HAP-1 (cell line): ENCODE data around the gene GNS.

Source experiments
- DNase-seq, 2 experiments: peaks; one replicate each; pipeline ENCODE4 v3.0.0-alpha.2; 2016 to 2020; ENCODE audit warnings: low spot score in 2 of 2
- H3K27me3 ChIP-seq: fragments of 250-450 bp; sonication (Bioruptor Pico); 2 replicates; pipeline ENCODE4 v1.5.1; 2020; ENCODE audit warnings: low read depth, mild to moderate bottlenecking, moderate library complexity
- H3K36me3 ChIP-seq: fragments of 250-450 bp; sonication (Bioruptor Pico); replicated peaks from 2 replicates; pipeline ENCODE4 v1.5.1; 2020; ENCODE audit warnings: mild to moderate bottlenecking
- H3K4me1 ChIP-seq: fragments of 250-450 bp; sonication (Bioruptor Pico); 2 replicates; pipeline ENCODE4 v1.5.1; 2020; ENCODE audit warnings: mild to moderate bottlenecking
- H3K4me3 ChIP-seq: fragments of 250-450 bp; sonication (Bioruptor Pico); 2 replicates; pipeline ENCODE4 v1.5.1; 2020; ENCODE audit warnings: mild to moderate bottlenecking, moderate library complexity
- H3K9me3 ChIP-seq: fragments of 250-450 bp; sonication (Bioruptor Pico); 2 replicates; pipeline ENCODE4 v1.5.1; 2020; ENCODE audit warnings: mild to moderate bottlenecking, moderate library complexity
- in situ Hi-C: fragments of 300-500 bp; cut with MboI; formaldehyde crosslinking; loops from 3 replicates; pipeline ENCODE4 v1.14.3; 2020; ENCODE audit warnings: low sequenced_read_pairs, inconsistent platforms, mixed read lengths

GNS gene

DNA sequence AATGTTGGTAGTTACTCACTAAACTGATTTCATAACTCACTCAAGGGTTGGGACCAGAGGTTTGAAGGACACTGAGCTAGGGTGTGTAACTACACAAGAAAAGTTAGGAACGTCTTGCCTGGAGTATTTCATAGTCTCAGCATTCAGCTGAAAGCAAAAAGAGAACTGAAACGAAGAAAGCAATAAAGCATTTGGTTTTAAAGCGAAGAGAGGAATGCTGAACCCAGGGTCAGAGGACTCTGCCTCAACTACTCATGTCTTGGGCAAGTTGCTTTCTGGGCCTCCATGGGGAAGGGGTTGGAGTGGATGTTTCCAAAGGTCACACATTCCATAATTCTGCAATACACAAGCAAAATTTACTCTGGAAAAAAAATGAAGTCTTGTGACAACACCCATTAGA is 1.4 kb downstream of the GNS start:
- no peaks in the 10 kb centered on the region for H3K36me3 ChIP-seq
- in situ Hi-C loops, result no loop called here
- H3K27me3 ChIP-seq, result no peaks in the 10 kb centered on the region
- no peak overlapping the region for H3K4me3 ChIP-seq
- H3K4me1 ChIP-seq, result peaks cover 16% of the 10 kb centered on the region
- H3K9me3 ChIP-seq, result no peaks in the 10 kb centered on the region
- DNase-seq, result no peak

DNA sequence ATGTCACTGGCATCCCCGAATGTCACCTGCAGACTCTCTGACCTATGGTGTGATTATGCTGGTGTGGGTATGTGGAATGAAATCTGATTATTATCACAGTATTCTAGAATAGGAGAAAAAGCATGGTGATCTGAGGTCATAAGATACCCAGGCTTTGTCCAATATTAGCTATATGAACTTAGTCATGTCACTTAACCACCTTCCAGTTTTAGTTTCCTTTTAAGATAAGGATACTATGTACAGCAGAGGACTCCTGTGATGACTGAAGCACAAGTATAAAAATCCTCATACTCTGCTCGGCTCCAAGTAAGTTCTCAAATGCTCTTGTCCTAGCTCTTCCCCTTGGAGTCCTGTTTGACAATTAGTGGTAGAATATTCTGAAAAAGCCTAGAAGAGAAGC is 2.8 kb downstream of the GNS start:
- in situ Hi-C loops, result no loop called here
- Histone ChIP-seq H3K9me3 (no peaks in the 10 kb centered on the region), H3K4me1 (peaks cover 16% of the 10 kb centered on the region), H3K27me3 (no peaks in the 10 kb centered on the region), H3K4me3 (no peak overlapping the region), H3K36me3 (no peaks in the 10 kb centered on the region; the same call in 1 of the 2 replicates)
- DNase-seq, result no peak

DNA sequence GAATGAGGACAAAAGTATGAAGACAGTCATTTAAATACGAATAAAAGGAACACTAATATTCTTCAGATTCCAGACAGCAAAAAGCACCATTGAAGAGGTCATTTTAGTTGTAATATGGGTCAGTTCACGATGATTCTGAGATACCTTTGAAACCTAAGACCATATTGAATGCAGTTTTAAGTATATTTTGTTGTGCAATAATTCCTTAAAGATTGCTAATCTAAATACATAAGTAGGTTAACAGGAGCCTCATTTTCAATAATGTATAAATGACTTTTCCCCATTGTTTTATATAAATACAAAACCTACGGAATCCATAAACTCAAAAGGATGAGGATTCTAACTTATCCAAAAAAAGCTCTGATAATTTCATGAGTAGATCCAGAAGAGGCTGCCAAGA is 5.8 kb downstream of the GNS start:
- no peak for DNase-seq
- peaks cover 11% of the 10 kb centered on the region for H3K4me1 ChIP-seq
- H3K27me3 ChIP-seq, result no peaks in the 10 kb centered on the region
- in situ Hi-C loops, result no loop called here
- H3K9me3 ChIP-seq, result no peaks in the 10 kb centered on the region
- no peak overlapping the region for H3K4me3 ChIP-seq
- H3K36me3 ChIP-seq, result peaks cover 5% of the 10 kb centered on the region; the same call in 1 of the 2 replicates

DNA sequence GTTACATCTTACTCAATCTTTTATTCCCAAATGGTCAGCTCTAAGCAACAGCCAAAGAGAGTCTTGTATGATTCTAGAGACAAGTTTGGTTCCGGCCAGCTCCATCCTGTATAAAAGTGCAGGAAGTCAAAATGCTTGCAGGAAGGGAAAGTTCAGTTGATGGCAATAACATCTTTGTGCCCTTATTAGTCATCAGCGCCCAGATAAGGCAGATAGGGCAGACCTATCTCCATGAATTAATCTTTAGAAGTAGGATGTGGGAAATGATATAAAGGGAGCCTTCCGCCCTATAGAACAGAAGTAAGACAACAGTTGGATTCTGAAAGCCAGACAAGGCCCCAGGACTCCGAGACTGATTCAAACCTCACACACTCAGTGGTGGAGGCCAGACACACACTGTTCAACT is 6.4 kb downstream of the GNS start:
- in situ Hi-C loops, result no loop called here
- DNase-seq, result no peak
- Histone ChIP-seq H3K9me3 (no peaks in the 10 kb centered on the region), H3K4me3 (no peak overlapping the region), H3K27me3 (no peaks in the 10 kb centered on the region), H3K4me1 (peaks cover 11% of the 10 kb centered on the region; the same call in 1 of the 2 replicates), H3K36me3 (peaks cover 5% of the 10 kb centered on the region; the same call in 1 of the 2 replicates)

DNA sequence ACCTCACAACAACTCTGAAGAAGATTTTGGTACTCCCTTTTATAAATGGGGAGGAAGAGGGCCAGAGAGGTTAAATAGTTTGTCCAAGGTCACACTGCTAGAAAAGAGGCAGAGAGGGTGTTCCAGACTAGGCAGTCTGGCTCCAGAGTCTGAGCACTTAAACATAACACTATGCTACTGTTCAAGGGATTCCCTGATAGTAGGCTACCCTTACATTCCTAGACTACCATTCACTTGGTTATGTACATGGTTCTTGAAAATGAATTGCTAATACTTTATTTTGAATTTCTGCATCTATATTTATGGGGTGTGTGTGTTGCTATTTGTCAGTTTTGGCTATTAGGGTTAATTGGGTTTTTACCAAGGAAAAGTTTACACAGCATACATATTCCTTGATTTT is 7.2 kb downstream of the GNS start:
- H3K4me3 ChIP-seq, result no peak overlapping the region
- H3K27me3 ChIP-seq, result no peaks in the 10 kb centered on the region
- DNase-seq, result no peak
- H3K9me3 ChIP-seq, result no peaks in the 10 kb centered on the region
- in situ Hi-C loops, result no loop called here
- peaks cover 5% of the 10 kb centered on the region; the same call in 1 of the 2 replicates for H3K36me3 ChIP-seq
- peaks cover 7% of the 10 kb centered on the region; the same call in 1 of the 2 replicates for H3K4me1 ChIP-seq

DNA sequence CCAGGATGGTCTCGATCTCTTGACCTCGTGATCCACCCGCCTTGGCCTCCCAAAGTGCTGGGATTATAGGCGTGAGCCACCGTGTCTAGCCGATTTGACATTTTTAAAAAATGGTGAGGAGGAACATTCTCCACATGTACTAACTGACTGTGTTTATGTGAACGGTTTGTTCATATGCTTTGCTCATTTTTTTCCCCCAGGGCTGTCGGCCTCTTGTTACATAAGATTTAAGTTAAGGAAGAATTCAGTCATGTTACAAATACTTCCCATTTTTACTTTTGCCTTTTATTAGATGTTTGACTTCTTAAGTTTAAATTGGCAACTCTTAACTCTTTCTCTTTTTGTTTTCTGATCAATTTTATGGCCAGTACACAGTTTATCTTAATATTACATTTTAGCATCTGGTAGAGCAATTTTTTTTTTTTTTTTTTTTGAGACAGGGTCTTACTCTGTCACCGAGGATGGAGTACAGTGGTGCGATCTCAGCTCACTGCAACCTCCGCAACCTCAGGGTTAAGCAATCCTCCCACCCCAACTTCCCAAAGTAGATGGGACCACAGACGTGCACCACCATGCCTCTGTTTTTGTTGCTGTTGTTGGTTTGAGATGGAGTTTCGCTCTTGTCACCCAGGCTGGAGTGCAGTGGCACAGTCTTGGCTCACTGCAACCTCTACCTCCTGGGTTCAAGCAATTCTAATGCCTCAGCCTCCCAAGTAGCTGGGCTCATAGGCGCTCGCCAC is 9.6 kb downstream of the GNS start:
- no peak for DNase-seq
- H3K27me3 ChIP-seq, result no peaks in the 10 kb centered on the region
- in situ Hi-C loops, result no loop called here
- no peak overlapping the region for H3K4me3 ChIP-seq
- no peaks in the 10 kb centered on the region for H3K9me3 ChIP-seq
- peaks cover 12% of the 10 kb centered on the region for H3K4me1 ChIP-seq
- H3K36me3 ChIP-seq, result peaks cover 12% of the 10 kb centered on the region

DNA sequence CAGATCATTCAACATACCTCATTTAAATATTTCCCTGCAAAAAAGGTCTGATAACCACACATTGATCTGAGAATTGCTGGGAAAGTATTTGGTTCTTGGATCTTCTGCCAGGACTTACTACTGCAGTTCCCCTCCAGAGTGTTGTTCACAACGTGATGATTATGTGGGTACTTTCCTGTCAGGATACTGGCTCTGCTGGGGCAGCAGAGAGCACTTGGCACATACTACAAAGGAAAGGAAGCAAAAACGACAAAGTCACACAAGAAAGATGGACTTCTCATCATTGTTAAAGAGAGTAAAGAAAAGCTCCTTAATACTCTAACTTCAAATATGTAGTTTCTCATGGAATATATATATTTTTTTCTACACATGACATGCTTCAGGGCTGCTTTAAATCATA is 11.5 kb downstream of the GNS start:
- no peaks in the 10 kb centered on the region for H3K9me3 ChIP-seq
- H3K4me1 ChIP-seq, result peaks cover 6% of the 10 kb centered on the region
- H3K36me3 ChIP-seq, result peaks cover 29% of the 10 kb centered on the region
- no peak overlapping the region for H3K4me3 ChIP-seq
- in situ Hi-C loops, result no loop called here
- H3K27me3 ChIP-seq, result no peaks in the 10 kb centered on the region
- DNase-seq, result no peak

DNA sequence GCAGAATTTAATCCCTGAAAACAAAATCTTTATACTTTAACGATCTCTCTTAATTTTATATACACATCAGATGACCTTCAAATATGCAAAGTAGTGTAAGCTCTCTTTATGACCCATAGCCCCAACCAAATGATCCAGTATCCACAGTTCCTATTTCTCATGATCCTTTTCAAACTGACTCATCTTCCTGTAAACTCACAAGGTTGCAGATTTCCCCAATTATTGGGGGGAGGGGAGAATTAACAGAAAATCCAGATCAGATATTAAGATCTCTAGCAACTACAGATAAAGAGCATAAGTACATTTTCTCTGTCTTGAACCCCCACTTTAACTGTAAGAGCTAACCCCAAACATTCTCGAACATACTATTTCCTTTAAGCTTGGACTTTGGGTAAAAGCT is 12.5 kb downstream of the GNS start:
- H3K4me3 ChIP-seq, result no peak overlapping the region
- H3K36me3 ChIP-seq, result peaks cover 33% of the 10 kb centered on the region
- DNase-seq, result peak in 1 of 2 experiments; percentile 17
- H3K4me1 ChIP-seq, result peaks cover 6% of the 10 kb centered on the region
- no peaks in the 10 kb centered on the region for H3K9me3 ChIP-seq
- in situ Hi-C loops, result no loop called here
- H3K27me3 ChIP-seq, result no peaks in the 10 kb centered on the region

DNA sequence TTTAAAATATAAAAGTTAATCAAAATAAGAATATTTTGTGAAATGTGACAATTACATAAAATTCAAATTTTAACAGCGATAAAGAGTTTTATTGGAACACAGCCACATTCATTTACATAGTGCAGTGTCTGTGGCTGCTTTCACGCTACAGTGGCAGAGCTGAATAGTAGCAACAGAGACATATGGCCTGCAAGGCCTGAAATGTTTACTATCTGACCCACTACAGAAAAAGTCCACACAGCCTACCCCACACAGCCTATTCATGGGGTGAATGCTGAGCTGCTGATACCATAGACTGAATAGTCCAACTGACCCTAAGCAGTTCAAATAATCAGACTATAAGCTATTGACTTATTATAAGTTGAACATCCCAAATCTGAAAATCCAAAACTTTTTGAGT is 13.2 kb downstream of the GNS start:
- no peaks in the 10 kb centered on the region for H3K9me3 ChIP-seq
- DNase-seq, result no peak
- peaks cover 6% of the 10 kb centered on the region for H3K4me1 ChIP-seq
- H3K27me3 ChIP-seq, result no peaks in the 10 kb centered on the region
- peaks cover 37% of the 10 kb centered on the region for H3K36me3 ChIP-seq
- no peak overlapping the region for H3K4me3 ChIP-seq
- in situ Hi-C loops, result no loop called here

DNA sequence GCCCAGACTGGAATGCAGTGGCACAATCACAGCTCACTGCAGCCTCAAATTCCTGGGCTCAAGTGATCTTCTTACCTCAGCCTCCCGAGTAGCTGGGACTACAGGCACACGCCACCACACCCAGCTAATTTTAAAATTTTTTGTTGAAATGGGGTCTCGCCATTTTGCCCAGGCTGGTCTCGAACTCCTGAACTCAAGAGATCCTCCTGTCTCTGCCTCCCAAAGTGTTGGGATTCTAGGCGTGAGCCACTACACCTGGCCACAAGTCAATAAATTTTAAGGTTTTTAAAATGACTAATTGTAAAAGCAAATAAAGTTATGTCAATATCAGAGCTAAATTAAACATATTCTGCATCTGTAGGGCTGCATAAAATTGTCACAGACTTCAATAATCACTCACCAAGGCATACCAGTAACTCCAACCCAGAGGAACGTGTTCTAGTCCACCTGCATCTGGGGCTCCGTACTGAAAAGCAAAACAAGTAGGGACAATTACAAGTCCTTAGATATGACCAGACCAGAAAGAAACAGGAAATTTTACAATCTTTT is 13.9 kb downstream of the GNS start:
- H3K36me3 ChIP-seq, result peaks cover 37% of the 10 kb centered on the region
- H3K4me1 ChIP-seq, result peaks cover 6% of the 10 kb centered on the region
- no peak for DNase-seq
- in situ Hi-C loops, result no loop called here
- H3K4me3 ChIP-seq, result no peak overlapping the region
- no peaks in the 10 kb centered on the region for H3K27me3 ChIP-seq
- H3K9me3 ChIP-seq, result no peaks in the 10 kb centered on the region

DNA sequence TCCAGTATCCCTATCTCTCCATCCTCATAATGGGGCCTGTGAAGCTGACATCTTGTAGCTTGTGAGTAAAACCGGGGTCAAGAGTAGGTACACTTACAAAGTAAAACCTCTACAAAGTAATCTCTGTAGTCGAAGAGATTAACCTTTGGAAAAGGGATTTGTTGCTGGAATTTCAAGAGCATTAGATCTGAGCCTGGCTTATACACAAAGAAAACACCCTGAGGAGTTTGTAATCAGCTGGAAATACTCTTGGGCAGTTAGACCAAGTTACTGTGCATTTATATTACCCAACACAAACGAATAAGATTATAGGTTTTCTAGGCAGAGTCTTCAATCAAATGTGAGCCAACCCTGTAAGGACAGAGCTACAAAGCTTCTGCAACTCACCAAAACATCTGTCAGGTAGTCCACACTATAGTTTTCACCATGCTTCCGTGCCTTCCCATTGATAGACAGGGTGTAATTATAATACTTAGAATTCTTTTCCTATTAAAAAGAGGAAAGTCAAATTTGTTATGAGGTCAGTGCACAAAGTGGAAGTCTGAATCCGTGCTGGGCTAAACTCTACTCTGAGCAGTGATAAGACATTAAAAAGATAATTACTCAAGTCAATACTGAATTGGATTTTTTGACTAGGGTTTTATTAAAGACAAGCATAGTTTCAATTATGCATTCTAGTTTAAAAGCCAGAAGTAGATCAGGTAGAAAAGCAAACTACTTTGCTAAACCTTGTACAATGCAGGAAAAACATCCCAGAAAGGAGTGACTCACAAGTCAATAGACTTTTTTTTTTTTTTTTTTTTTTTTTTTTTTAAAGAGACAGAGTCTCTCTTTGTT is 14.6 kb downstream of the GNS start:
- peak in 1 of 2 experiments; percentile 26 for DNase-seq
- Histone ChIP-seq H3K4me3 (no peak overlapping the region), H3K36me3 (peaks cover 41% of the 10 kb centered on the region), H3K4me1 (peaks cover 6% of the 10 kb centered on the region), H3K27me3 (no peaks in the 10 kb centered on the region), H3K9me3 (no peaks in the 10 kb centered on the region)
- in situ Hi-C loops, result no loop called here

DNA sequence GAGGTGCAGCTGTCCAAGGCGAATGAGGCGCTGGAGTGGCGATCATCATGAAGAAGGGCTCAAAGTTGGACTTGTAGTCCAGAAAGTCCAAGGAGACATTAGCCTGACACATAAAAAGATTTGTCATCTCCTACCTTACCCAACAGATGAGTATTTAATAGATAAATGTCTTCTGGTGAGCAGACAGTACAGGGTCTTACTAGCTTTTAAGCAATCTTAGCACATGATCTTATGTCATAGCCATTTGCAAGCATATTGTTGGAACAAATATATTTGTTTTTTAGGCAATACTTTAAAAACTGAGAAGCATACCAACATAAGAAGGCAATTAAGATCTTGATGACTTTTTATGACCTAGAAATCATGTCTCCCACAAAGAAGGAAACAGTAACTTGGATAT is 16.0 kb downstream of the GNS start:
- H3K9me3 ChIP-seq, result no peaks in the 10 kb centered on the region
- H3K27me3 ChIP-seq, result no peaks in the 10 kb centered on the region
- H3K36me3 ChIP-seq, result peaks cover 41% of the 10 kb centered on the region
- in situ Hi-C loops, result no loop called here
- no peak overlapping the region for H3K4me3 ChIP-seq
- H3K4me1 ChIP-seq, result peaks cover 6% of the 10 kb centered on the region
- DNase-seq, result no peak

DNA sequence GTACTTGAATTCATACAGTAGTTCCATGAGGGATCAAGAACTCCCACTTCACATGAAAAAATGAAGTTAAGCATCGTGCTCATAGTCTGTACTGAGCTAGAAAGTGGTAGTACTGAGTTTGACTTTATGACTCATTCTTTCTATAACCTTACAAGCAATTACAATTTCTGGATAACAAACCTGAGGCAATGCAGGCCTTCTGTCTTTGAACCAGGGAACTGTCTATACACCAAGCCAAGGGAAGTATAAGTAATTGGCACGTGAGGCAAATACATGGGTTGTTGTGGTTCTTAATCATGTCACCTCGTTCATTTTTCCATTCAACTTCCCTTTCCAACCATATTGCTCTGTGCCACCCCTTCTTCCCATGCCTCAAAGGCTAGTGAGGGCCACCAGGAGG is 16.8 kb downstream of the GNS start:
- H3K4me3 ChIP-seq, result no peak overlapping the region
- peaks cover 6% of the 10 kb centered on the region for H3K4me1 ChIP-seq
- no peak for DNase-seq
- H3K36me3 ChIP-seq, result peaks cover 41% of the 10 kb centered on the region
- no peaks in the 10 kb centered on the region for H3K27me3 ChIP-seq
- in situ Hi-C loops, result no loop called here
- no peaks in the 10 kb centered on the region for H3K9me3 ChIP-seq

DNA sequence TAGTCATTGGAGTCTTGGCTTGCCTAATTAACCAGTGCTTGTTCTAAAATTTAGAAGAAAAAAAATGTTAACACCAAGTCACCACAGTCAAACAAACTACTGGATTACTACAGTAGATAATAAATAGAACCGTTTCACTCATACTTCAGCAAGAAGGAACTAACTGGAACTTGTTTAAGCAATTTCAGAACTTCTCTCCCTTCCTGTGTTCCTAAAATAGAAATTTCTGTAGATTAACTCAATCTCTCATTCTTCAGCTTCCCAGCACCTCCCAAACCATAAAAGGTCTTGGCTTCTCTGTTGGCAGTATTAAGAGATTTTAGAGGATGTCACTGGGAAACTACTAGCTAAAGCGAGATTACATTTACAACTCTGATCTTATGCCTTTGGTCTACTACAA is 18.6 kb downstream of the GNS start:
- Histone ChIP-seq H3K4me3 (no peak overlapping the region), H3K36me3 (peaks cover 46% of the 10 kb centered on the region), H3K9me3 (no peaks in the 10 kb centered on the region), H3K27me3 (no peaks in the 10 kb centered on the region), H3K4me1 (peaks cover 4% of the 10 kb centered on the region)
- DNase-seq, result no peak
- in situ Hi-C loops, result no loop called here
